GM12878 (cell line): ENCODE data around the gene CRNKL1. TPM values are rescaled to one million over a fixed set of nuclear protein-coding genes. Genes with fewer than 3 reads are reported as not detected.

Experiments used
- ATAC-seq: fragments of 200-7000 bp; cut with Tn5 transposase; 3 replicates; pipeline ENCODE4 v1.9.1; 2020; ENCODE audit warnings: mild to moderate bottlenecking, moderate library complexity
- BruUV-seq: library from RNA; stranded (reverse); fragments of 400-500 nt; replicated peaks from 2 replicates; lab custom pipeline; 2021; lab: Mats Ljungman, UMichigan
- CTCF ChIA-PET: fragments of 300-600 bp; sonication (Branson Sonifier 250); formaldehyde crosslinking; extraction: SDS; loops from one replicate; lab custom pipeline; 2021; ENCODE audit warnings: inconsistent platforms; lab: Yijun Ruan, JAX
- POLR2A ChIA-PET: fragments of 350-600 bp; formaldehyde crosslinking; extraction: SDS; loops from one replicate; lab custom pipeline; 2021; ENCODE audit warnings: inconsistent platforms; lab: Charles Lee
- RAD21 ChIA-PET: fragments of 300-600 bp; sonication (Branson Sonifier 250); formaldehyde crosslinking; loops from one replicate; lab custom pipeline; 2023; ENCODE audit warnings: antibody characterized with exemption; ENCODE audit not compliant: unreplicated experiment; lab: Charles Lee
- SMC1A ChIA-PET: fragments of 300-600 bp; sonication (Branson Sonifier 250); formaldehyde crosslinking; loops from one replicate; lab custom pipeline; 2023; ENCODE audit not compliant: unreplicated experiment, uncharacterized antibody; lab: Charles Lee
- DNase-seq: peaks from one replicate; pipeline ENCODE4 v3.0.0-alpha.2; 2011; ENCODE audit warnings: low read depth, low spot score
- FAIRE-seq: peaks from 3 replicates; lab custom pipeline; 2011; peaks lifted over from hg19 to GRCh38; lab: Jason Lieb, UNC
- H2AFZ ChIP-seq: 2 replicates; pipeline ENCODE4 v1.6.0; 2011; ENCODE audit warnings: low read depth, low read length, control low read depth; ENCODE audit not compliant: control insufficient read depth
- H3K27ac ChIP-seq: 2 replicates; pipeline ENCODE4 v1.5.1; 2011; ENCODE audit warnings: control low read depth; ENCODE audit not compliant: control insufficient read depth, insufficient read depth
- H3K27me3 ChIP-seq, 2 experiments: replicated peaks in 1 of 2; 2 replicates each; pipeline versions ENCODE4 v1.6.0 to v1.6.1; 2011; ENCODE audit warnings: low read length in 1 of 2; ENCODE audit not compliant: control insufficient read depth in 2 of 2, insufficient read depth in 2 of 2
- H3K36me3 ChIP-seq, 2 experiments: 2 replicates each; pipeline ENCODE4 v1.5.1; 2011; ENCODE audit warnings: low read length in 1 of 2; ENCODE audit not compliant: control insufficient read depth in 2 of 2, insufficient read depth in 2 of 2
- H3K4me1 ChIP-seq: 2 replicates; pipeline ENCODE4 v1.6.1; 2011; ENCODE audit warnings: mild to moderate bottlenecking, low read length, moderate library complexity, mixed read lengths; ENCODE audit not compliant: control insufficient read depth, insufficient read depth
- H3K4me2 ChIP-seq: 2 replicates; pipeline ENCODE4 v1.6.0; 2011; ENCODE audit warnings: control low read depth; ENCODE audit not compliant: control insufficient read depth, insufficient read depth
- H3K4me3 ChIP-seq: fragments of 200-600 bp; sonication (generic); 2 replicates; pipeline ENCODE4 v1.5.1; 2016
- H3K79me2 ChIP-seq: 2 replicates; pipeline ENCODE4 v1.6.0; 2011; ENCODE audit warnings: low read length; ENCODE audit not compliant: control insufficient read depth, insufficient read depth
- H3K9ac ChIP-seq: 2 replicates; pipeline ENCODE4 v1.8.0; 2011; ENCODE audit warnings: low read length, control low read depth, mixed read lengths; ENCODE audit not compliant: control insufficient read depth, insufficient read depth
- H3K9me3 ChIP-seq: replicated peaks from 3 replicates; pipeline ENCODE4 v1.5.1; 2011; ENCODE audit warnings: mild to moderate bottlenecking, low read length; ENCODE audit not compliant: control insufficient read depth, insufficient read depth
- H4K20me1 ChIP-seq: 2 replicates; pipeline ENCODE4 v1.6.0; 2011; ENCODE audit not compliant: control insufficient read depth, insufficient read depth
- RAD51 ChIP-seq: fragments of 450-650 bp; IDR thresholded peaks from 2 replicates; pipeline ENCODE4 v1.6.1; 2016; ENCODE audit warnings: moderate library complexity, mild to moderate bottlenecking, inconsistent platforms
- ZBTB11 ChIP-seq: fragments of 450-650 bp; formaldehyde crosslinking; IDR thresholded peaks from 2 replicates; pipeline ENCODE4 v1.5.0; 2022; ENCODE audit warnings: mild to moderate bottlenecking, missing genetic modification characterization
- ZNF687 ChIP-seq: fragments of 450-650 bp; IDR thresholded peaks from 2 replicates; pipeline ENCODE4 v1.6.1; 2017; ENCODE audit warnings: mild to moderate bottlenecking, moderate library complexity
- WGBS: methylation state at CpG from one replicate; pipeline ENCODE4 v1.1.6; 2016; ENCODE audit warnings: low lambda C conversion rate; ENCODE audit not compliant: insufficient replicate concordance, insufficient coverage; ENCODE audit errors: missing lambda C conversion rate; 5-methylcytosine and 5-hydroxymethylcytosine counted together
- in situ Hi-C: fragments of 300-500 bp; cut with MboI; formaldehyde crosslinking; loops from 9 replicates; pipeline ENCODE4 v1.14.3; 2018; ENCODE audit warnings: mixed read lengths
- intact Hi-C: fragments of 100-400 bp; cut with micrococcal nuclease; formaldehyde crosslinking; loops from one replicate; pipeline ENCODE4 v1.14.2; 2022; ENCODE audit not compliant: unreplicated experiment
- polyA plus RNA-seq, 11 experiments: library from polyadenylated mRNA; depleted of rRNA in 4 of 11; unstranded in 6 of 11; stranded (reverse) in 5 of 11; fragments of >200 nt; fragmentation: Nextera tagmentation in 4 of 11; fragmentation: Illumina TruSeq in 1 of 11; extraction: Ambion mirVana in 4 of 11; extraction: Trizol in 1 of 11; gene quantifications; 1 replicate in 1 of 11; 2 replicates in 10 of 11; pipeline versions ENCODE4 v1.2.1 to v1.2.3, GENCODE V29; 2011 to 2016; ENCODE audit warnings: inconsistent platforms in 2 of 11, missing spikeins in 2 of 11, low read depth in 1 of 11
- total RNA-seq, 4 experiments: library from RNA; depleted of rRNA in 3 of 4; stranded (reverse); fragments of >200 nt in 3 of 4; fragmentation: Illumina TruSeq in 1 of 4; extraction: Trizol in 1 of 4; gene quantifications; 2 replicates each; pipeline versions ENCODE4 v1.2.1 to v1.2.3, GENCODE V29; 2013 to 2021

The CRNKL1 gene
- total and polyA plus RNA-seq, 10 of the 15 experiments (the other 5 are each of a cell fraction or from before 2014, with no cell fraction given) = 9.5 to 28.4 (median 17.5) TPM

DNA sequence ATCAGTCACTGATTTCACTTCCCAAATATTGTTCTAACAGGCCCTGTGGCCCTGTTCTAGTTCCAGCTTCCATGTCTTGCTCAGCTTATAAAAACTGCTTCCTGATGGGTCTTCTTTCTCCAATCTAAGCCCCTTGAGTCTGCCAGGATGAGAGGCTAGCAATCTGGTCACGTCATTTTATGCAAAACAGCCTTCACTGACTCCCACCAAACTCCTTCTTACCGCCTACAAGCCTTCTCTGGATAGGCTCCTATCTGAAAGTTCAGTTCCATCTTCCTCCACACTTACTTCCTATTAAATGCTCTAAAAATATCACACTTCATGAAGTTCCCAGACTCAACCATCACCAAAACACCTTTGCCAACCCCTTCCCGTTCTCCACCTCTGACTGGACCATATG lies 15.5 kb downstream of the CRNKL1 start:
- in situ Hi-C loops (no loop called here), intact Hi-C loops (no loop called here)
- Histone ChIP-seq H3K9me3 (no peaks in the 10 kb centered on the region), H3K4me2 (no peak overlapping the region), H2AFZ (no peak overlapping the region), H3K79me2 (no peaks in the 10 kb centered on the region), H3K4me1 (no peaks in the 10 kb centered on the region), H3K36me3 (peaks cover 5 to 35% of the 10 kb centered on the region in 2 experiments), H3K4me3 (no peak overlapping the region), H4K20me1 (no peaks in the 10 kb centered on the region), H3K9ac (no peak overlapping the region), H3K27me3 (no peaks in the 10 kb centered on the region), H3K27ac (no peak overlapping the region)
- no peak for TF ChIP-seq ZNF687
- TF ChIP-seq RAD51 = no peak
- no peak for TF ChIP-seq ZBTB11 (CRISPR knock-in tag)
- SMC1A ChIA-PET = interaction anchor here (1.5 kb wide), 1 partner anchor 8 kb away, joined by 3 read pairs; no protein-coding TSS in a partner anchor
- DNase-seq = no peak
- no TSS peak for BruUV-seq
- FAIRE-seq = no peak
- no peak for ATAC-seq
- POLR2A ChIA-PET = no interaction called here
- CTCF ChIA-PET = interaction anchor here (0.9 kb wide), 1 partner anchor 18 kb away, joined by 3 read pairs; no protein-coding TSS in a partner anchor
- RAD21 ChIA-PET = no interaction called here
- 68% methylated on average over 3 of the region's 3 CpGs for WGBS
